GM23248 (cell line): ENCODE data around the gene ROCK2. TPM values are rescaled to one million over a fixed set of nuclear protein-coding genes. Genes with fewer than 3 reads are reported as not detected.

ENCODE experiments used
- DNase-seq: peaks from one replicate; pipeline ENCODE4 v3.0.0-alpha.2; 2015
- H2AFZ ChIP-seq: fragments of 200-600 bp; sonication (generic); 2 replicates; pipeline ENCODE4 v1.6.1; 2016; ENCODE audit warnings: antibody characterized with exemption
- H3F3A ChIP-seq: fragments of 200-600 bp; sonication (generic); 2 replicates; pipeline ENCODE4 v1.6.1; 2016; ENCODE audit warnings: mild to moderate bottlenecking, antibody characterized with exemption, mixed run types; ENCODE audit not compliant: insufficient read depth
- H3K27ac ChIP-seq: fragments of 200-600 bp; sonication (generic); 2 replicates; pipeline ENCODE4 v1.5.1; 2016; ENCODE audit warnings: mild to moderate bottlenecking
- H3K27me3 ChIP-seq: fragments of 200-600 bp; sonication (generic); replicated peaks from 2 replicates; pipeline ENCODE4 v1.6.1; 2016; ENCODE audit warnings: mild to moderate bottlenecking; ENCODE audit not compliant: insufficient read depth
- H3K36me3 ChIP-seq: fragments of 200-600 bp; sonication (generic); 2 replicates; pipeline ENCODE4 v1.6.1; 2016; ENCODE audit warnings: low read depth, mild to moderate bottlenecking
- H3K4me1 ChIP-seq: fragments of 200-600 bp; sonication (generic); 2 replicates; pipeline ENCODE4 v1.6.1; 2016; ENCODE audit warnings: mild to moderate bottlenecking; ENCODE audit not compliant: insufficient read depth
- H3K4me2 ChIP-seq: fragments of 200-600 bp; sonication (generic); one replicate; pipeline ENCODE4 v1.6.1; 2016; ENCODE audit warnings: mild to moderate bottlenecking; ENCODE audit not compliant: unreplicated experiment
- H3K4me3 ChIP-seq: fragments of 200-600 bp; sonication (generic); 2 replicates; pipeline ENCODE4 v1.5.1; 2016; ENCODE audit warnings: mild to moderate bottlenecking
- H3K79me2 ChIP-seq: fragments of 200-600 bp; sonication (generic); 2 replicates; pipeline ENCODE4 v1.6.1; 2016; ENCODE audit warnings: mild to moderate bottlenecking; ENCODE audit not compliant: insufficient read depth
- H3K9ac ChIP-seq: fragments of 200-600 bp; sonication (generic); 2 replicates; pipeline ENCODE4 v1.6.1; 2016; ENCODE audit warnings: mild to moderate bottlenecking
- H3K9me2 ChIP-seq: fragments of 200-600 bp; sonication (generic); 2 replicates; pipeline ENCODE4 v1.6.1; 2016; ENCODE audit warnings: mixed run types, mild to moderate bottlenecking, moderate library complexity; ENCODE audit not compliant: insufficient read depth
- H3K9me3 ChIP-seq: fragments of 200-600 bp; sonication (generic); one replicate; pipeline ENCODE4 v1.6.1; 2017; ENCODE audit warnings: low read depth
- H4K20me1 ChIP-seq: fragments of 200-600 bp; sonication (generic); 2 replicates; pipeline ENCODE4 v1.6.0; 2016; ENCODE audit not compliant: insufficient read depth
- EZH2 ChIP-seq: fragments of 200-600 bp; sonication (generic); IDR thresholded peaks from 2 replicates; pipeline ENCODE4 v1.6.1; 2018; ENCODE audit warnings: antibody characterized with exemption, mild to moderate bottlenecking; ENCODE audit not compliant: insufficient read depth, poor library complexity, severe bottlenecking
- EZH2phosphoT487 ChIP-seq: fragments of 200-600 bp; sonication (generic); IDR thresholded peaks from 2 replicates; pipeline ENCODE4 v1.6.1; 2018; ENCODE audit warnings: antibody characterized with exemption, moderate library complexity, mild to moderate bottlenecking, low read depth; ENCODE audit not compliant: insufficient read depth
- WGBS, 2 experiments: methylation state at CpG; one replicate each; pipeline ENCODE4 v1.1.6; 2015 to 2017; ENCODE audit warnings: low lambda C conversion rate in 2 of 2, low coverage in 1 of 2; ENCODE audit errors: missing lambda C conversion rate in 2 of 2; 5-methylcytosine and 5-hydroxymethylcytosine counted together
- in situ Hi-C: fragments of 300-500 bp; cut with MboI; formaldehyde crosslinking; loops from 2 replicates; pipeline ENCODE4 v1.15.0; 2020
- polyA plus RNA-seq: library from polyadenylated mRNA; unstranded; fragments of >200 nt; fragmentation: Nextera tagmentation; extraction: Ambion mirVana; gene quantifications from 2 replicates; pipeline ENCODE4 v1.2.1, GENCODE V29; 2016
- total RNA-seq: library from RNA; depleted of rRNA; stranded (reverse); fragments of >200 nt; shearing (Covaris generic); gene quantifications from 2 replicates; pipeline ENCODE4 v1.2.3, GENCODE V29; 2014; rRNA removed

Gene ROCK2
- total RNA-seq (38.3 and 40.0 TPM in 2 replicates), polyA plus RNA-seq (12.3 and 19.9 TPM in 2 replicates)

- Histone ChIP-seq H4K20me1 (no peaks in the 10 kb centered on the region), H3K4me1 (peaks cover 34% of the 10 kb centered on the region), H3K4me2 (peak within 1 kb of the TSS; percentile 93), H2AFZ (peak within 1 kb of the TSS; percentile 87), H3K27ac (peak within 1 kb of the TSS; percentile 95), H3K27me3 (no peaks in the 10 kb centered on the region), H3F3A (peaks cover 38% of the 10 kb centered on the region), H3K36me3 (no peaks in the 10 kb centered on the region), H3K9me3 (no peaks in the 10 kb centered on the region), H3K9me2 (no peaks in the 10 kb centered on the region), H3K9ac (peak within 1 kb of the TSS; percentile 90), H3K4me3 (peak within 1 kb of the TSS; percentile 94), H3K79me2 (peaks cover 47% of the 10 kb centered on the region)
- in situ Hi-C loops = no loop called here
- peak; percentile 91 for DNase-seq
- TF ChIP-seq EZH2phosphoT487 (no peak), EZH2 (no peak)
- 0 to 2% methylated on average over 8 to 62 of the region's 90 CpGs for WGBS, 2 experiments
Observed at GRCh38 chr2:11344342-11344955, at the start of gene ROCK2. TSS of gene ROCK2 (minus strand) at chr2:11344636. CDS start at chr2:11344136, 500 bp downstream.

DNA sequence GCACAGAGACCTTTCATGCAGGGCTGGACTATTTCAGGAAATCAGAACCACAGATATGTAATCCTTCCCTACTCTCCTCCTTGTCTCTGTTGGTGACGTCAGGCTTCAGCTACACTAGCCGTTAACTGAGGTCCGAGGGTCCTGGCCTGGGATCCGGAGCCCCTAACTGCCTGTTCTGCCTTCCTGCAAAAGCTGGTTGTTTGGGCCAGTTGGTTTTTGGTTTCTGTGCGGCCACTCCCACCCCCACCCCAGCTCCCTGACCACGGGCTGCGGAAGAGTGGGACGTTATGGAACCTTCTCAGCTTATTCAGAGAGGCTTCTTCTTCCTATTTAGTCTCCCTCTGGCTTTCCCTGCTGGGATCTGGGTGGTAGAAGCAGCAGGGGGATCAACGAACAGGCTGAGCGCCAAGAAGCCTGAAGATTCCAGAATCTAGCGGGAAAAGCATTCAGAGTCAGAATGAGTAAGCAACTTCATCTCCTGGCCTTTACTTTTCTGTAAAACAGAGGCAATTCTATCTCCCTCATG lies 49.3 kb upstream of the ROCK2 start:
- H4K20me1 ChIP-seq = no peaks in the 10 kb centered on the region
- 73% methylated on average over 11 of the region's 11 CpGs for WGBS, 2 experiments
- no peaks in the 10 kb centered on the region for H3K36me3 ChIP-seq
- H2AFZ ChIP-seq = no peak overlapping the region
- no peak overlapping the region for H3K27ac ChIP-seq
- no peak for DNase-seq
- H3F3A ChIP-seq = no peaks in the 10 kb centered on the region
- H3K9me2 ChIP-seq = no peaks in the 10 kb centered on the region
- H3K4me2 ChIP-seq = no peak overlapping the region
- in situ Hi-C loops = no loop called here
- no peaks in the 10 kb centered on the region for H3K4me1 ChIP-seq
- H3K27me3 ChIP-seq = no peaks in the 10 kb centered on the region
- H3K9me3 ChIP-seq = no peaks in the 10 kb centered on the region
- H3K9ac ChIP-seq = no peak overlapping the region
- H3K79me2 ChIP-seq = no peaks in the 10 kb centered on the region
- no peak for TF ChIP-seq EZH2phosphoT487
- TF ChIP-seq EZH2 = no peak
- no peak overlapping the region for H3K4me3 ChIP-seq

DNA sequence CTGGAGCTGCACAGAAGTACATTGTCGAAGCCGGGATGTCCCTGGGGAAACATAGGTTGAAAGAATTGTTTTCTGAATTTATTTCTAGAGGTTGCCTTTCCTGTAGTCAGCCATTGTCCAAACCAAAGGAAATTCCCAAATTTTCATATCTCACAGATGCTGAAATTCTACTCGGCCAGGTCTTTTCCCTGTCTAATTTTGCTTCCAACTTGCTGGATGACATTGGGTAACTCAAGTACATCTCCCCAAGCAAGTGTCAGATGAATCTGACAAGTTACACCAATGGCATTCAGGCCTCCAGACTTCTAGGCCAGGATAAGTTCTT lies 47.5 kb upstream of the ROCK2 start:
- no peak for DNase-seq
- Histone ChIP-seq H2AFZ (no peak overlapping the region), H3K79me2 (no peaks in the 10 kb centered on the region), H3F3A (no peaks in the 10 kb centered on the region), H4K20me1 (no peaks in the 10 kb centered on the region), H3K9me3 (no peaks in the 10 kb centered on the region), H3K4me1 (0 out of 2 replicates have a peak, but pooled peaks cover 4% of the 10 kb centered on the region), H3K9ac (no peak overlapping the region), H3K27ac (no peak overlapping the region), H3K9me2 (no peaks in the 10 kb centered on the region), H3K36me3 (no peaks in the 10 kb centered on the region), H3K27me3 (no peaks in the 10 kb centered on the region), H3K4me2 (no peak overlapping the region), H3K4me3 (no peak overlapping the region)
- in situ Hi-C loops = no loop called here
- 89 to 90% methylated on average over 3 of the region's 3 CpGs for WGBS, 2 experiments
- no peak for TF ChIP-seq EZH2
- no peak for TF ChIP-seq EZH2phosphoT487

DNA sequence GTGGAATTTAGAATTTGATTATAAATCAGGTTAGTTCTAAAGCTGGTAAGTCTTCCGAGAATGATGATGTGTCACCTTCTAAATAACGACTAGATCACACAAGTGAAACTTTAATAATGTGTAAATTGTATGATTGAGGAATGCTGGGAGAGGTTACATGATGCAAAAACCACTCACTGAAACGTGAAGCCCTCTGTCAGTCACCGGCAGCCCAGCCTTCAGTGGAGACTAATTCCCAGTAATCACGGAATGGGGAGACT lies 45.9 kb upstream of the ROCK2 start:
- Histone ChIP-seq H3K4me2 (no peak overlapping the region), H4K20me1 (no peaks in the 10 kb centered on the region), H3K36me3 (no peaks in the 10 kb centered on the region), H3K9me2 (no peaks in the 10 kb centered on the region), H3K4me3 (no peak overlapping the region), H3K9ac (no peak overlapping the region), H3K27me3 (no peaks in the 10 kb centered on the region), H3K79me2 (no peaks in the 10 kb centered on the region), H3K4me1 (peaks cover 16% of the 10 kb centered on the region), H2AFZ (no peak overlapping the region), H3K27ac (no peak overlapping the region), H3K9me3 (no peaks in the 10 kb centered on the region), H3F3A (no peaks in the 10 kb centered on the region)
- 95% methylated on average over 5 of the region's 5 CpGs for WGBS, 2 experiments
- no peak for TF ChIP-seq EZH2phosphoT487
- TF ChIP-seq EZH2 = no peak
- in situ Hi-C loops = no loop called here
- no peak for DNase-seq
